GM12878 (cell line): Measurements from ENCODE around the gene KCNH5. TPM values are rescaled to one million over a fixed set of nuclear protein-coding genes. Genes with fewer than 3 reads are reported as not detected.

Experiments used
- ATAC-seq: fragments of 200-7000 bp; cut with Tn5 transposase; 3 replicates; pipeline ENCODE4 v1.9.1; 2020; ENCODE audit warnings: mild to moderate bottlenecking, moderate library complexity
- BruUV-seq: library from RNA; stranded (reverse); fragments of 400-500 nt; replicated peaks from 2 replicates; lab custom pipeline; 2021; lab: Mats Ljungman, UMichigan
- CTCF ChIA-PET: fragments of 300-600 bp; sonication (Branson Sonifier 250); formaldehyde crosslinking; extraction: SDS; loops from one replicate; lab custom pipeline; 2021; ENCODE audit warnings: inconsistent platforms; lab: Yijun Ruan, JAX
- POLR2A ChIA-PET: fragments of 350-600 bp; formaldehyde crosslinking; extraction: SDS; loops from one replicate; lab custom pipeline; 2021; ENCODE audit warnings: inconsistent platforms; lab: Charles Lee
- RAD21 ChIA-PET: fragments of 300-600 bp; sonication (Branson Sonifier 250); formaldehyde crosslinking; loops from one replicate; lab custom pipeline; 2023; ENCODE audit warnings: antibody characterized with exemption; ENCODE audit not compliant: unreplicated experiment; lab: Charles Lee
- SMC1A ChIA-PET: fragments of 300-600 bp; sonication (Branson Sonifier 250); formaldehyde crosslinking; loops from one replicate; lab custom pipeline; 2023; ENCODE audit not compliant: unreplicated experiment, uncharacterized antibody; lab: Charles Lee
- DNase-seq: peaks from one replicate; pipeline ENCODE4 v3.0.0-alpha.2; 2011; ENCODE audit warnings: low read depth, low spot score
- FAIRE-seq: peaks from 3 replicates; lab custom pipeline; 2011; peaks lifted over from hg19 to GRCh38; lab: Jason Lieb, UNC
- H2AFZ ChIP-seq: 2 replicates; pipeline ENCODE4 v1.6.0; 2011; ENCODE audit warnings: low read depth, low read length, control low read depth; ENCODE audit not compliant: control insufficient read depth
- H3K27ac ChIP-seq: 2 replicates; pipeline ENCODE4 v1.5.1; 2011; ENCODE audit warnings: control low read depth; ENCODE audit not compliant: control insufficient read depth, insufficient read depth
- H3K27me3 ChIP-seq, 2 experiments: replicated peaks in 1 of 2; 2 replicates each; pipeline versions ENCODE4 v1.6.0 to v1.6.1; 2011; ENCODE audit warnings: low read length in 1 of 2; ENCODE audit not compliant: control insufficient read depth in 2 of 2, insufficient read depth in 2 of 2
- H3K36me3 ChIP-seq, 2 experiments: 2 replicates each; pipeline ENCODE4 v1.5.1; 2011; ENCODE audit warnings: low read length in 1 of 2; ENCODE audit not compliant: control insufficient read depth in 2 of 2, insufficient read depth in 2 of 2
- H3K4me1 ChIP-seq: 2 replicates; pipeline ENCODE4 v1.6.1; 2011; ENCODE audit warnings: mild to moderate bottlenecking, low read length, moderate library complexity, mixed read lengths; ENCODE audit not compliant: control insufficient read depth, insufficient read depth
- H3K4me2 ChIP-seq: 2 replicates; pipeline ENCODE4 v1.6.0; 2011; ENCODE audit warnings: control low read depth; ENCODE audit not compliant: control insufficient read depth, insufficient read depth
- H3K4me3 ChIP-seq: fragments of 200-600 bp; sonication (generic); 2 replicates; pipeline ENCODE4 v1.5.1; 2016
- H3K79me2 ChIP-seq: 2 replicates; pipeline ENCODE4 v1.6.0; 2011; ENCODE audit warnings: low read length; ENCODE audit not compliant: control insufficient read depth, insufficient read depth
- H3K9ac ChIP-seq: 2 replicates; pipeline ENCODE4 v1.8.0; 2011; ENCODE audit warnings: low read length, control low read depth, mixed read lengths; ENCODE audit not compliant: control insufficient read depth, insufficient read depth
- H3K9me3 ChIP-seq: replicated peaks from 3 replicates; pipeline ENCODE4 v1.5.1; 2011; ENCODE audit warnings: mild to moderate bottlenecking, low read length; ENCODE audit not compliant: control insufficient read depth, insufficient read depth
- H4K20me1 ChIP-seq: 2 replicates; pipeline ENCODE4 v1.6.0; 2011; ENCODE audit not compliant: control insufficient read depth, insufficient read depth
- HDAC6 ChIP-seq: fragments of 200-600 bp; sonication (generic); IDR thresholded peaks from one replicate; pipeline ENCODE4 v1.8.0; 2017; ENCODE audit warnings: antibody characterized with exemption; ENCODE audit not compliant: unreplicated experiment
- IRF3 ChIP-seq: fragments of 450-650 bp; IDR thresholded peaks from 2 replicates; pipeline ENCODE4 v1.6.1; 2014; ENCODE audit warnings: mild to moderate bottlenecking
- MTA2 ChIP-seq: fragments of 450-650 bp; IDR thresholded peaks from 2 replicates; pipeline ENCODE4 v1.6.1; 2016; ENCODE audit warnings: low read depth, mild to moderate bottlenecking, moderate library complexity
- PAX5 ChIP-seq: IDR thresholded peaks from 2 replicates; pipeline ENCODE4 v1.6.1; 2011; ENCODE audit warnings: low read depth, low read length, borderline replicate concordance
- RB1 ChIP-seq: fragments of 450-650 bp; formaldehyde crosslinking; IDR thresholded peaks from 2 replicates; pipeline ENCODE4 v1.6.1; 2017; ENCODE audit warnings: mild to moderate bottlenecking, borderline replicate concordance
- RELB ChIP-seq: fragments of 450-650 bp; IDR thresholded peaks from 2 replicates; pipeline ENCODE4 v1.6.1; 2017; ENCODE audit warnings: low read depth, mild to moderate bottlenecking, moderate library complexity
- RFX5 ChIP-seq: IDR thresholded peaks from 2 replicates; pipeline ENCODE4 v1.6.1; 2011; ENCODE audit warnings: low read depth, low read length, improper control_type of control experiment
- YY1 ChIP-seq: IDR thresholded peaks from 2 replicates; pipeline ENCODE4 v1.6.1; 2011; ENCODE audit warnings: low read depth, mild to moderate bottlenecking, low read length
- WGBS: methylation state at CpG from one replicate; pipeline ENCODE4 v1.1.6; 2016; ENCODE audit warnings: low lambda C conversion rate; ENCODE audit not compliant: insufficient replicate concordance, insufficient coverage; ENCODE audit errors: missing lambda C conversion rate; 5-methylcytosine and 5-hydroxymethylcytosine counted together
- in situ Hi-C: fragments of 300-500 bp; cut with MboI; formaldehyde crosslinking; loops from 9 replicates; pipeline ENCODE4 v1.14.3; 2018; ENCODE audit warnings: mixed read lengths
- intact Hi-C: fragments of 100-400 bp; cut with micrococcal nuclease; formaldehyde crosslinking; loops from one replicate; pipeline ENCODE4 v1.14.2; 2022; ENCODE audit not compliant: unreplicated experiment
- polyA plus RNA-seq, 11 experiments: library from polyadenylated mRNA; depleted of rRNA in 4 of 11; unstranded in 6 of 11; stranded (reverse) in 5 of 11; fragments of >200 nt; fragmentation: Nextera tagmentation in 4 of 11; fragmentation: Illumina TruSeq in 1 of 11; extraction: Ambion mirVana in 4 of 11; extraction: Trizol in 1 of 11; gene quantifications; 1 replicate in 1 of 11; 2 replicates in 10 of 11; pipeline versions ENCODE4 v1.2.1 to v1.2.3, GENCODE V29; 2011 to 2016; ENCODE audit warnings: inconsistent platforms in 2 of 11, missing spikeins in 2 of 11, low read depth in 1 of 11
- total RNA-seq, 4 experiments: library from RNA; depleted of rRNA in 3 of 4; stranded (reverse); fragments of >200 nt in 3 of 4; fragmentation: Illumina TruSeq in 1 of 4; extraction: Trizol in 1 of 4; gene quantifications; 2 replicates each; pipeline versions ENCODE4 v1.2.1 to v1.2.3, GENCODE V29; 2013 to 2021

The KCNH5 gene
- total and polyA plus RNA-seq, 10 of the 15 experiments (the other 5 are each of a cell fraction or from before 2014, with no cell fraction given) = under 0.01 to 0.04 (median 0.04) TPM; not detected in 7

- TF ChIP-seq RB1 = no peak
- TF ChIP-seq IRF3 = no peak
Measured at GRCh38 chr14:62914873-62915272, 130.4 kb downstream of the KCNH5 start (continued).

GRCh38 chr14:62914025-62914424 is 131.2 kb downstream of the KCNH5 start:
- Histone ChIP-seq H3K9me3 (no peaks in the 10 kb centered on the region), H3K9ac (no peak overlapping the region), H3K4me3 (no peak overlapping the region), H3K4me2 (no peak overlapping the region), H3K79me2 (no peaks in the 10 kb centered on the region), H3K27me3 (no peaks in the 10 kb centered on the region), H3K27ac (no peak overlapping the region), H4K20me1 (no peaks in the 10 kb centered on the region), H3K36me3 (no peaks in the 10 kb centered on the region)
- 2% methylated on average over 2 of the region's 2 CpGs for WGBS
- ChIA-PET CTCF (no interaction called here), POLR2A (no interaction called here), RAD21 (no interaction called here), SMC1A (no interaction called here)
- ATAC-seq (no peak), FAIRE-seq (no peak), DNase-seq (no peak)
- in situ Hi-C loops = no loop called here
- no TSS peak for BruUV-seq
- TF ChIP-seq PAX5 (no peak), YY1 (no peak), RELB (no peak), MTA2 (no peak), HDAC6 (no peak), RFX5 (no peak)
- TF ChIP-seq, all 136 proteins: peak for 0
- intact Hi-C loops = no loop called here
- H2AFZ ChIP-seq = no peak overlapping the region
- H3K4me1 ChIP-seq = no peaks in the 10 kb centered on the region
